Vagina (tissue), 2 donors: ENCODE data around the gene MAPK11. TPM values are rescaled to one million over a fixed set of nuclear protein-coding genes. Genes with fewer than 3 reads are reported as not detected.

ENCODE experiments used
- DNase-seq, 2 donors: peaks; one replicate each; pipeline ENCODE4 v3.0.0-alpha.2; 2017; ENCODE audit errors: extremely low spot score in 2 of 2
- H3K27ac ChIP-seq: fragments of 200-600 bp; sonication (generic); one replicate; pipeline ENCODE4 v1.5.1; 2019
- H3K27me3 ChIP-seq: fragments of 200-600 bp; sonication (generic); one replicate; pipeline ENCODE4 v1.5.1; 2019
- H3K36me3 ChIP-seq, 2 donors: fragments of 200-600 bp; sonication (generic); one replicate each; pipeline ENCODE4 v1.5.1; 2017 to 2019
- H3K4me1 ChIP-seq: fragments of 200-600 bp; sonication (generic); one replicate; pipeline ENCODE4 v1.5.1; 2019
- H3K4me3 ChIP-seq, 2 donors: fragments of 200-600 bp; sonication (generic); 1 replicate in 1 of 2; 2 replicates in 1 of 2; pipeline ENCODE4 v1.5.1; 2016 to 2019
- H3K9me3 ChIP-seq: fragments of 200-600 bp; sonication (generic); one replicate; pipeline ENCODE4 v1.5.1; 2019
- CTCF ChIP-seq, 3 experiments: fragments of 450-650 bp in 2 of 3; fragments of 200-600 bp in 1 of 3; sonication (generic) in 1 of 3; IDR thresholded peaks; one replicate each; pipeline ENCODE4 v1.5.1; 2017 to 2019; ENCODE audit warnings: antibody characterized with exemption in 3 of 3, mild to moderate bottlenecking in 2 of 3, moderate library complexity in 2 of 3
- POLR2A ChIP-seq, 2 donors: fragments of 450-650 bp; IDR thresholded peaks; one replicate each; pipeline ENCODE4 v1.6.1; 2017; ENCODE audit warnings: antibody characterized with exemption in 2 of 2, mild to moderate bottlenecking in 2 of 2, moderate library complexity in 2 of 2
- POLR2AphosphoS5 ChIP-seq, 2 donors: sonication (generic); formaldehyde crosslinking; IDR thresholded peaks; one replicate each; pipeline ENCODE4 v1.9.0; 2017; ENCODE audit warnings: antibody characterized with exemption in 2 of 2, mild to moderate bottlenecking in 2 of 2, low read depth in 1 of 2; ENCODE audit not compliant: insufficient read depth in 1 of 2
- intact Hi-C: fragments of 100-400 bp; cut with DNase I; formaldehyde crosslinking; loops from one replicate; pipeline ENCODE4 v1.15.1; 2023
- total RNA-seq: library from RNA; depleted of rRNA; stranded (reverse); fragments of >200 nt; gene quantifications from one replicate; pipeline ENCODE4 v1.2.3, GENCODE V29; 2016

The MAPK11 gene
- total RNA-seq, 1 donor from 2014 or later, result 7.4 TPM

GRCh38 chr22:50267591-50268390, 2.4 kb downstream of the MAPK11 start:
- no peaks in the 10 kb centered on the region for H3K36me3 ChIP-seq
- TF ChIP-seq POLR2A (IDR thresholded peaks at IDR 0.05), result no peak
- no peak for TF ChIP-seq CTCF (IDR thresholded peaks at IDR 0.05)
- no peak for TF ChIP-seq POLR2AphosphoS5 (IDR thresholded peaks at IDR 0.05; ENCODE audit: insufficient read depth in 1 of 2, low read depth in 1 of 2)
- no peak for DNase-seq
- H3K4me1 ChIP-seq, result peaks cover 57% of the 10 kb centered on the region
- no peaks in the 10 kb centered on the region for H3K9me3 ChIP-seq
- H3K4me3 ChIP-seq, result peak overlapping the region; percentile 15 to 38
- H3K27me3 ChIP-seq, result no peaks in the 10 kb centered on the region
- intact Hi-C loops, result loop anchor here (10.0 kb wide), 1 partner anchor 257 kb away; the partner anchor contains the start of gene SCO2
- no peak overlapping the region for H3K27ac ChIP-seq

- peak overlapping the region; percentile 15 to 38 for H3K4me3 ChIP-seq
- no peak for DNase-seq
- no peaks in the 10 kb centered on the region for H3K27me3 ChIP-seq
- peaks cover 60% of the 10 kb centered on the region for H3K4me1 ChIP-seq
- H3K27ac ChIP-seq, result no peak overlapping the region
- no peaks in the 10 kb centered on the region for H3K9me3 ChIP-seq
- intact Hi-C loops, result loop anchor here (10.0 kb wide), 1 partner anchor 258 kb away; the partner anchor contains the start of gene SCO2
- TF ChIP-seq CTCF (IDR thresholded peaks at IDR 0.05), result no peak
- TF ChIP-seq POLR2A (IDR thresholded peaks at IDR 0.05), result no peak
- no peak for TF ChIP-seq POLR2AphosphoS5 (IDR thresholded peaks at IDR 0.05; ENCODE audit: insufficient read depth in 1 of 2, low read depth in 1 of 2)
- no peaks in the 10 kb centered on the region for H3K36me3 ChIP-seq
These were observed 3.2 kb downstream of the MAPK11 start for GRCh38 chr22:50266994-50267393.

- TF ChIP-seq POLR2A (IDR thresholded peaks at IDR 0.05) (no peak), POLR2AphosphoS5 (IDR thresholded peaks at IDR 0.05; ENCODE audit: insufficient read depth in 1 of 2, low read depth in 1 of 2) (no peak), CTCF (IDR thresholded peaks at IDR 0.05) (no peak)
- Histone ChIP-seq H3K4me1 (peaks cover 55% of the 10 kb centered on the region), H3K9me3 (no peaks in the 10 kb centered on the region), H3K36me3 (no peaks in the 10 kb centered on the region), H3K4me3 (no peak overlapping the region), H3K27ac (no peak overlapping the region), H3K27me3 (no peaks in the 10 kb centered on the region)
- intact Hi-C loops, result loop anchor here (10.0 kb wide), 1 partner anchor 260 kb away; the partner anchor contains the start of gene SCO2
- no peak for DNase-seq
These were observed 5.1 kb downstream of the MAPK11 start for GRCh38 chr22:50264946-50265669.

GRCh38 chr22:50264104-50264745, 6.0 kb downstream of the MAPK11 start:
- Histone ChIP-seq H3K27ac (no peak overlapping the region), H3K9me3 (no peaks in the 10 kb centered on the region), H3K4me3 (no peak overlapping the region), H3K36me3 (no peaks in the 10 kb centered on the region), H3K27me3 (no peaks in the 10 kb centered on the region), H3K4me1 (peaks cover 50% of the 10 kb centered on the region)
- no peak for TF ChIP-seq CTCF (IDR thresholded peaks at IDR 0.05)
- TF ChIP-seq POLR2A (IDR thresholded peaks at IDR 0.05), result no peak
- TF ChIP-seq POLR2AphosphoS5 (IDR thresholded peaks at IDR 0.05; ENCODE audit: insufficient read depth in 1 of 2, low read depth in 1 of 2), result no peak
- DNase-seq, result no peak
- intact Hi-C loops, result loop anchor here (10.0 kb wide), 1 partner anchor 261 kb away; the partner anchor contains the start of gene SCO2
